Activated CD8-positive, alpha-beta memory T cell treated with anti-CD3 and anti-CD28 coated beads, Interleukin-2, amount 10 ng/mL, durations not matched to agents 7 days and 5 days (primary cell): ENCODE data around the gene ABLIM2. TPM values are rescaled to one million over a fixed set of nuclear protein-coding genes. Genes with fewer than 3 reads are reported as not detected.

Experiments
- ATAC-seq: fragments of 150-1000 bp; cut with Tn5 transposase; one replicate; pipeline ENCODE4 v1.10.0; 2021; ENCODE audit warnings: moderate library complexity
- CTCF ChIA-PET: fragments of 350-600 bp; sonication (Branson Sonifier 250); formaldehyde crosslinking; loops from one replicate; lab custom pipeline; 2021; ENCODE audit warnings: antibody characterized with exemption; lab: Charles Lee
- DNase-seq: peaks from one replicate; pipeline ENCODE4 v3.0.0-alpha.2; 2020
- H3K27ac Mint-ChIP-seq: one replicate; pipeline ENCODE4 v1.8.0; 2021; ENCODE audit warnings: mild to moderate bottlenecking, mixed read lengths
- H3K27me3 Mint-ChIP-seq: one replicate; pipeline ENCODE4 v1.8.0; 2021; ENCODE audit warnings: mixed read lengths
- H3K36me3 Mint-ChIP-seq: one replicate; pipeline ENCODE4 v1.8.0; 2021; ENCODE audit warnings: mild to moderate bottlenecking, mixed read lengths
- H3K4me1 Mint-ChIP-seq: one replicate; pipeline ENCODE4 v1.8.0; 2021; ENCODE audit warnings: mixed read lengths
- H3K4me3 Mint-ChIP-seq: one replicate; pipeline ENCODE4 v1.8.0; 2021; ENCODE audit warnings: mild to moderate bottlenecking, moderate library complexity, mixed read lengths
- H3K9me3 Mint-ChIP-seq: one replicate; pipeline ENCODE4 v1.8.0; 2022; ENCODE audit warnings: low read depth, mixed read lengths
- total RNA-seq, 2 experiments: library from RNA; stranded (reverse); gene quantifications; one replicate each; pipeline ENCODE4 v1.2.3, GENCODE V29; 2021

The ABLIM2 gene
- total RNA-seq, 2 experiments from 2014 or later = 0.19 TPM; not detected in 1

- H3K4me1 Mint-ChIP-seq = no peaks in the 10 kb centered on the region
- DNase-seq = no peak
- no peak for ATAC-seq
- CTCF ChIA-PET = interaction anchor here (0.8 kb wide), 1 partner anchor 556 kb away, joined by 3 read pairs; no protein-coding TSS in a partner anchor
- H3K9me3 Mint-ChIP-seq = no peaks in the 10 kb centered on the region
- H3K27ac Mint-ChIP-seq = no peak overlapping the region
- H3K27me3 Mint-ChIP-seq = peaks cover 16% of the 10 kb centered on the region
- H3K4me3 Mint-ChIP-seq = no peak overlapping the region
- H3K36me3 Mint-ChIP-seq = no peaks in the 10 kb centered on the region
Measured at GRCh38 chr4:8047837-8048678, 110.6 kb downstream of the ABLIM2 start.

GRCh38 chr4:8046925-8047541 lies 111.6 kb downstream of the ABLIM2 start:
- ATAC-seq (peak; percentile 63), DNase-seq (peak; percentile 48)
- CTCF ChIA-PET = no interaction called here
- no peaks in the 10 kb centered on the region for H3K9me3 Mint-ChIP-seq
- H3K4me3 Mint-ChIP-seq = no peak overlapping the region
- no peaks in the 10 kb centered on the region for H3K36me3 Mint-ChIP-seq
- no peak overlapping the region for H3K27ac Mint-ChIP-seq
- H3K4me1 Mint-ChIP-seq = no peaks in the 10 kb centered on the region
- peaks cover 16% of the 10 kb centered on the region for H3K27me3 Mint-ChIP-seq

GRCh38 chr4:8045909-8046308 lies 112.7 kb downstream of the ABLIM2 start:
- Mint-ChIP-seq H3K27ac (no peak overlapping the region), H3K27me3 (peaks cover 16% of the 10 kb centered on the region), H3K9me3 (no peaks in the 10 kb centered on the region), H3K4me3 (no peak overlapping the region), H3K36me3 (no peaks in the 10 kb centered on the region), H3K4me1 (no peaks in the 10 kb centered on the region)
- DNase-seq = no peak
- no peak for ATAC-seq
- CTCF ChIA-PET = no interaction called here

- DNase-seq (no peak), ATAC-seq (no peak)
- H3K27me3 Mint-ChIP-seq = peaks cover 8% of the 10 kb centered on the region
- no peaks in the 10 kb centered on the region for H3K4me1 Mint-ChIP-seq
- H3K27ac Mint-ChIP-seq = no peak overlapping the region
- no peaks in the 10 kb centered on the region for H3K9me3 Mint-ChIP-seq
- no peak overlapping the region for H3K4me3 Mint-ChIP-seq
- CTCF ChIA-PET = no interaction called here
- H3K36me3 Mint-ChIP-seq = no peaks in the 10 kb centered on the region
Measured at GRCh38 chr4:8044699-8045098, 113.9 kb downstream of the ABLIM2 start.

- no peak overlapping the region for H3K4me3 Mint-ChIP-seq
- ATAC-seq = no peak
- H3K36me3 Mint-ChIP-seq = no peaks in the 10 kb centered on the region
- peaks cover 8% of the 10 kb centered on the region for H3K27me3 Mint-ChIP-seq
- DNase-seq = no peak
- CTCF ChIA-PET = no interaction called here
- H3K27ac Mint-ChIP-seq = no peak overlapping the region
- H3K9me3 Mint-ChIP-seq = no peaks in the 10 kb centered on the region
- no peaks in the 10 kb centered on the region for H3K4me1 Mint-ChIP-seq
Measured at GRCh38 chr4:8044244-8044643, 114.4 kb downstream of the ABLIM2 start.

GRCh38 chr4:8043596-8043995 lies 115.0 kb downstream of the ABLIM2 start:
- H3K27ac Mint-ChIP-seq = no peak overlapping the region
- H3K36me3 Mint-ChIP-seq = no peaks in the 10 kb centered on the region
- H3K9me3 Mint-ChIP-seq = no peaks in the 10 kb centered on the region
- no peak overlapping the region for H3K4me3 Mint-ChIP-seq
- CTCF ChIA-PET = no interaction called here
- peaks cover 12% of the 10 kb centered on the region for H3K27me3 Mint-ChIP-seq
- H3K4me1 Mint-ChIP-seq = no peaks in the 10 kb centered on the region
- no peak for DNase-seq
- ATAC-seq = no peak

- DNase-seq = no peak
- Mint-ChIP-seq H3K9me3 (no peaks in the 10 kb centered on the region), H3K27me3 (peaks cover 19% of the 10 kb centered on the region), H3K27ac (no peak overlapping the region), H3K36me3 (no peaks in the 10 kb centered on the region), H3K4me1 (no peaks in the 10 kb centered on the region), H3K4me3 (no peak overlapping the region)
- no peak for ATAC-seq
- CTCF ChIA-PET = no interaction called here
Measured at GRCh38 chr4:8041868-8042267, 116.7 kb downstream of the ABLIM2 start.

- Mint-ChIP-seq H3K4me3 (no peak overlapping the region), H3K27ac (no peak overlapping the region)
- CTCF ChIA-PET = no interaction called here
Measured at GRCh38 chr4:8041172-8041571, 117.4 kb downstream of the ABLIM2 start.

GRCh38 chr4:8040607-8041006 lies 118.0 kb downstream of the ABLIM2 start:
- ATAC-seq (no peak), DNase-seq (no peak)
- Mint-ChIP-seq H3K4me1 (peaks cover 4% of the 10 kb centered on the region), H3K27ac (no peak overlapping the region), H3K36me3 (no peaks in the 10 kb centered on the region), H3K27me3 (peaks cover 19% of the 10 kb centered on the region), H3K4me3 (no peak overlapping the region), H3K9me3 (no peaks in the 10 kb centered on the region)
- CTCF ChIA-PET = no interaction called here

More at GRCh38 chr4:8041172-8041571, 117.4 kb downstream of the ABLIM2 start:
- ATAC-seq (no peak), DNase-seq (no peak)
- H3K27me3 Mint-ChIP-seq = peaks cover 19% of the 10 kb centered on the region
- no peaks in the 10 kb centered on the region for H3K4me1 Mint-ChIP-seq
- no peaks in the 10 kb centered on the region for H3K9me3 Mint-ChIP-seq
- no peaks in the 10 kb centered on the region for H3K36me3 Mint-ChIP-seq

GRCh38 chr4:8039853-8040252 lies 118.8 kb downstream of the ABLIM2 start:
- CTCF ChIA-PET = no interaction called here
- Mint-ChIP-seq H3K4me3 (no peak overlapping the region), H3K9me3 (no peaks in the 10 kb centered on the region), H3K36me3 (no peaks in the 10 kb centered on the region), H3K27me3 (peaks cover 19% of the 10 kb centered on the region), H3K4me1 (peaks cover 11% of the 10 kb centered on the region), H3K27ac (no peak overlapping the region)
- DNase-seq = no peak
- no peak for ATAC-seq

- CTCF ChIA-PET = no interaction called here
- Mint-ChIP-seq H3K4me3 (no peak overlapping the region), H3K27ac (no peak overlapping the region), H3K27me3 (peaks cover 13% of the 10 kb centered on the region), H3K4me1 (peaks cover 11% of the 10 kb centered on the region), H3K9me3 (no peaks in the 10 kb centered on the region), H3K36me3 (no peaks in the 10 kb centered on the region)
- DNase-seq = no peak
- ATAC-seq = no peak
Measured at GRCh38 chr4:8039290-8039689, 119.3 kb downstream of the ABLIM2 start.

GRCh38 chr4:8038719-8039251 lies 119.8 kb downstream of the ABLIM2 start:
- H3K9me3 Mint-ChIP-seq = no peaks in the 10 kb centered on the region
- CTCF ChIA-PET = no interaction called here

GRCh38 chr4:8038083-8038482 lies 120.5 kb downstream of the ABLIM2 start:
- H3K9me3 Mint-ChIP-seq = no peaks in the 10 kb centered on the region
- peaks cover 11% of the 10 kb centered on the region for H3K27me3 Mint-ChIP-seq
- no peak for ATAC-seq
- H3K4me1 Mint-ChIP-seq = peaks cover 11% of the 10 kb centered on the region
- H3K4me3 Mint-ChIP-seq = no peak overlapping the region
- CTCF ChIA-PET = no interaction called here
- DNase-seq = no peak
- H3K27ac Mint-ChIP-seq = no peak overlapping the region
- H3K36me3 Mint-ChIP-seq = no peaks in the 10 kb centered on the region

More at GRCh38 chr4:8038719-8039251, 119.8 kb downstream of the ABLIM2 start:
- H3K27me3 Mint-ChIP-seq = peaks cover 13% of the 10 kb centered on the region
- DNase-seq = no peak
- no peak for ATAC-seq
- no peak overlapping the region for H3K4me3 Mint-ChIP-seq
- H3K27ac Mint-ChIP-seq = no peak overlapping the region
- H3K36me3 Mint-ChIP-seq = no peaks in the 10 kb centered on the region
- H3K4me1 Mint-ChIP-seq = peaks cover 11% of the 10 kb centered on the region
